ENCODE data around the gene NTPCR. TPM values are rescaled to one million over a fixed set of nuclear protein-coding genes. Genes with fewer than 3 reads are reported as not detected.

NTPCR gene
- total RNA-seq, 3 donors from 2014 or later: 36.5 to 49.9 (median 46.4) TPM

DNA sequence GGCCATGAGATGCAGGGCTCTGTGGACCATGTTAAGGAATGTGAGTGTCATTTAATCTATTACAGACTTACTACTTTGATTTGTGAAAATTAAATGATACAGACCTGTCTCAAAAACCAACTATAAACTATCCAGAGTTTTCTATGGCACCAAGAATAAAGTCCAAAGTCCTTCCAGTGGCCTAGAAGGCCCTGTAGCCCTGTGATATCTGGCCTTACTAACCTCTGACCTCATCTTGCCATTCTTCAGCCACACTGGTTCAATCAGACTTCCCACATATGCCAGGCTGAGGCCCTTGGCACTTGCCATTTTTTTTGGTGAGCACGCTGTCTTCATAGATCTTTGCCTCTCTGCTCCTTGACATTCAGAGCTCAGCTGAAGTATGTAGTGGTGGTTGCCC is 7.7 kb downstream of the NTPCR start:
- TF ChIP-seq, protein P1, sequence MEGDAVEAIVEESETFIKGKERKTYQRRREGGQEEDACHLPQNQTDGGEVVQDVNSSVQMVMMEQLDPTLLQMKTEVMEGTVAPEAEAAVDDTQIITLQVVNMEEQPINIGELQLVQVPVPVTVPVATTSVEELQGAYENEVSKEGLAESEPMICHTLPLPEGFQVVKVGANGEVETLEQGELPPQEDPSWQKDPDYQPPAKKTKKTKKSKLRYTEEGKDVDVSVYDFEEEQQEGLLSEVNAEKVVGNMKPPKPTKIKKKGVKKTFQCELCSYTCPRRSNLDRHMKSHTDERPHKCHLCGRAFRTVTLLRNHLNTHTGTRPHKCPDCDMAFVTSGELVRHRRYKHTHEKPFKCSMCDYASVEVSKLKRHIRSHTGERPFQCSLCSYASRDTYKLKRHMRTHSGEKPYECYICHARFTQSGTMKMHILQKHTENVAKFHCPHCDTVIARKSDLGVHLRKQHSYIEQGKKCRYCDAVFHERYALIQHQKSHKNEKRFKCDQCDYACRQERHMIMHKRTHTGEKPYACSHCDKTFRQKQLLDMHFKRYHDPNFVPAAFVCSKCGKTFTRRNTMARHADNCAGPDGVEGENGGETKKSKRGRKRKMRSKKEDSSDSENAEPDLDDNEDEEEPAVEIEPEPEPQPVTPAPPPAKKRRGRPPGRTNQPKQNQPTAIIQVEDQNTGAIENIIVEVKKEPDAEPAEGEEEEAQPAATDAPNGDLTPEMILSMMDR (IDR thresholded peaks at IDR 0.05): no peak
- intact Hi-C loops (cut with DNase I, micrococcal nuclease): no loop called here
- Histone ChIP-seq H3K4me1 (ENCODE audit: low read depth) (no peaks in the 10 kb centered on the region), H3K4me3 (no peak overlapping the region), H3K9me3 (peaks cover 2% of the 10 kb centered on the region), H3K36me3 (ENCODE audit: low read depth) (no peaks in the 10 kb centered on the region)
- ATAC-seq: peak; percentile 37
- DNase-seq: no peak

- Histone ChIP-seq H3K9me3 (peaks cover 2% of the 10 kb centered on the region), H3K36me3 (ENCODE audit: low read depth) (no peaks in the 10 kb centered on the region), H3K4me1 (ENCODE audit: low read depth) (peaks cover 8% of the 10 kb centered on the region), H3K4me3 (no peak overlapping the region)
- ATAC-seq: no peak
- TF ChIP-seq, protein P1 (IDR thresholded peaks at IDR 0.05): no peak
- intact Hi-C loops (cut with DNase I, micrococcal nuclease): no loop called here
- no peak for DNase-seq
Measured at GRCh38 chr1:232962761-232963745, 12.6 kb downstream of the NTPCR start.

DNA sequence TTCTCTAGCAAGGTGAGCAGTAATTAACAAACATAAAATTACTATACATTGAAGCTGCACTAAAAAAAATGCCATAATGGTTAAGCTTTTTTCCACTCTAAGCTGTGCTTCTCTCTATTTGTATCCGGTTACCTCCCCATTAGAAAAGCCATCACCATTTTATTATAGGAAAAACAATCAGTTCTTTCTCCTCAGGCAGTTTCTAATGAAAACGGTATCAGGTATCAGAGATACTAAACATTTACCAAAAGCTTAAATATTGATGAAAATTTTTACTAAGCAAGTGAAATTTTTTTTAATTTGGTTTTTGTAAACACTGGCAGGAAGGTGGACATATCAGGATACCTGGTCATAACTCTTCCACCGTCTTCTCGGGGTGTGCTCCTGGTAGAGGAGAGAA is 14.2 kb downstream of the NTPCR start:
- peaks cover 8% of the 10 kb centered on the region for H3K4me1 ChIP-seq (ENCODE audit: low read depth)
- TF ChIP-seq, protein P1 (IDR thresholded peaks at IDR 0.05): no peak
- no peak for ATAC-seq
- no peaks in the 10 kb centered on the region for H3K9me3 ChIP-seq
- no peak for DNase-seq
- intact Hi-C loops (cut with DNase I, micrococcal nuclease): no loop called here
- no peak overlapping the region for H3K4me3 ChIP-seq
- H3K36me3 ChIP-seq (ENCODE audit: low read depth): no peaks in the 10 kb centered on the region

DNA sequence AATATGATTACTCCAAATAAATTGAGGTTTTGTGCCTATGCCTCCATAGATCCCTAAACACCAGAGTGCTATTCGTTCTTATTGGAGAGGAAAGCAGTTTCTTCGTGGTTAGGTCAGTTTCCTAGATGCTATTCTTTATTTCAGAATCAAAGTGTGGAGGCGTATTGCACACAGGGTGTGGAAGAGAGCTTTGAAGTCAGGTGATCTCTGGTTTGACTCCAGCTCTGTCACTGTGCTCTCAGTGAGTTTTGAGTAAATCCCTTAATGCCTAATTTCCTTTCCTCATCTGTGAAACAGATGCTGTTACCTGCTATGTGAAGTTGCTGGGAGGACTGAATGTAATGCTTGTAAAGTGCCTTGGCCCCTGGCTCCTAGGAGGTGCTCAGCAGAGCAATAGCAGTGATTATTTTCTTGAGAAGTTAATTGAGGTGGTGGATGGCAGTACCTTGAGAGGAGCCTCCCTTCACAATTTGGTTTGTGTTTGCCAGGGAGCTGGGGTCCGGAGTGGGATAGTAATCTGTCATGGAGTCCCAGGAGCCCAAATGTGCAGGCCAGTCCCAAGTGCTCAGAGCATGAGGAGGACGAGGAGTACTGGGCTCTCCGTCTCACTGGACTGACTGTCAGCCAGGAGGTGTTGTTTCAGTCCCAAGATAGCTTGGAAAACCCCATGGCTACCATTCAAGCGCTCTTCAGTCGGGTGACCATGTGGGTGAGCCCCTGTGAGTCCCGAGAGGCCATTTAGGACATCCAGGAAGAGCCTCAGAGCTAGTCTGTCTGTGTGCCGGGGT is 14.9 kb downstream of the NTPCR start:
- Histone ChIP-seq H3K4me1 (ENCODE audit: low read depth) (peaks cover 8% of the 10 kb centered on the region), H3K4me3 (no peak overlapping the region), H3K36me3 (ENCODE audit: low read depth) (no peaks in the 10 kb centered on the region), H3K9me3 (no peaks in the 10 kb centered on the region)
- TF ChIP-seq, protein P1 (IDR thresholded peaks at IDR 0.05): no peak
- ATAC-seq (no peak), DNase-seq (no peak)
- intact Hi-C loops (cut with DNase I, micrococcal nuclease): no loop called here

GRCh38 chr1:232965912-232966217 is 15.5 kb downstream of the NTPCR start:
- H3K4me1 ChIP-seq (ENCODE audit: low read depth): peaks cover 8% of the 10 kb centered on the region
- intact Hi-C loops (cut with DNase I, micrococcal nuclease): no loop called here
- no peaks in the 10 kb centered on the region for H3K36me3 ChIP-seq (ENCODE audit: low read depth)
- no peak for DNase-seq
- ATAC-seq: no peak
- H3K4me3 ChIP-seq: no peak overlapping the region
- TF ChIP-seq, protein P1 (IDR thresholded peaks at IDR 0.05): no peak
- H3K9me3 ChIP-seq: no peaks in the 10 kb centered on the region

All from mucosa of descending colon (tissue), 3 donors.